K562 (cell line): ENCODE measurements around the gene C6orf47. TPM values are rescaled to one million over a fixed set of nuclear protein-coding genes. Genes with fewer than 3 reads are reported as not detected.

Experiments used
- CC2D1A ChIP-seq: fragments of 450-650 bp; IDR thresholded peaks from 2 replicates; pipeline ENCODE4 v1.6.1; 2017; ENCODE audit warnings: mild to moderate bottlenecking
- CREM ChIP-seq: IDR thresholded peaks from 2 replicates; pipeline ENCODE4 v1.6.1; 2014; ENCODE audit warnings: antibody characterized with exemption, low read depth
- DMBX1 ChIP-seq: fragments of 250-450 bp; sonication (Bioruptor Pico); IDR thresholded peaks from 2 replicates; pipeline ENCODE4 v1.8.0; 2022; ENCODE audit warnings: inconsistent platforms, mild to moderate bottlenecking, moderate library complexity, borderline replicate concordance
- HNRNPL ChIP-seq: fragments of 200-400 bp; formaldehyde crosslinking; IDR thresholded peaks from 2 replicates; pipeline ENCODE4 v1.6.1; 2017; ENCODE audit warnings: low read depth, mild to moderate bottlenecking, low read length
- KAT2B ChIP-seq: IDR thresholded peaks from one replicate; pipeline ENCODE4 v1.6.1; 2012; ENCODE audit warnings: low read depth, mild to moderate bottlenecking, control low read depth, inconsistent platforms, low read length, moderate library complexity
- NFYB ChIP-seq: IDR thresholded peaks from 2 replicates; pipeline ENCODE4 v1.6.1; 2011; ENCODE audit warnings: mild to moderate bottlenecking, moderate library complexity; ENCODE audit not compliant: insufficient read length; ENCODE audit errors: extremely low read depth
- NR2C1 ChIP-seq, 2 experiments: fragments of 450-650 bp; IDR thresholded peaks; 2 replicates each; pipeline ENCODE4 v1.6.1; 2017; ENCODE audit warnings: mild to moderate bottlenecking in 2 of 2, antibody characterized with exemption in 1 of 2, inconsistent platforms in 1 of 2, missing compliant biosample characterization in 1 of 2, missing genetic modification characterization in 1 of 2
- NR2C2 ChIP-seq, 2 experiments: fragments of 200-800 bp in 1 of 2; sonication (Bioruptor generic) in 1 of 2; sonication (generic) in 1 of 2; formaldehyde crosslinking in 1 of 2; IDR thresholded peaks; 2 replicates each; pipeline versions ENCODE4 v1.6.1 to v1.8.0; 2016 to 2022; ENCODE audit warnings: mild to moderate bottlenecking in 1 of 2, missing compliant biosample characterization in 1 of 2, missing genetic modification characterization in 1 of 2, missing genetic modification reagents in 1 of 2
- PHB ChIP-seq: fragments of 250-450 bp; sonication (Bioruptor Pico); IDR thresholded peaks from 2 replicates; pipeline ENCODE4 v1.5.0; 2021
- RNF2 ChIP-seq: sonication (generic); IDR thresholded peaks from 2 replicates; pipeline ENCODE4 v1.6.1; 2016
- SMARCE1 ChIP-seq: fragments of 450-650 bp; IDR thresholded peaks from 2 replicates; pipeline ENCODE4 v1.7.1; 2016; ENCODE audit warnings: mild to moderate bottlenecking
- U2AF2 ChIP-seq: fragments of 200-400 bp; formaldehyde crosslinking; optimal IDR thresholded peaks from 2 replicates; pipeline ENCODE3; 2017; ENCODE audit warnings: low read depth, mild to moderate bottlenecking, low read length
- ZC3H4 ChIP-seq: sonication (generic); formaldehyde crosslinking; IDR thresholded peaks from 2 replicates; pipeline ENCODE4 v1.9.0; 2021; ENCODE audit warnings: missing genetic modification reagents, borderline replicate concordance
- ZC3H8 ChIP-seq: fragments of 450-650 bp; IDR thresholded peaks from 2 replicates; pipeline ENCODE4 v1.6.1; 2017
- ZNF174 ChIP-seq: fragments of 250-450 bp; sonication (Bioruptor Pico); IDR thresholded peaks from 2 replicates; pipeline ENCODE4 v1.4.0; 2020; ENCODE audit warnings: mild to moderate bottlenecking
- ZNF212 ChIP-seq: fragments of 450-650 bp; formaldehyde crosslinking; IDR thresholded peaks from 2 replicates; pipeline ENCODE4 v1.4.0; 2020; ENCODE audit warnings: mild to moderate bottlenecking
- ZNF274 ChIP-seq: IDR thresholded peaks from 2 replicates; pipeline ENCODE4 v1.6.1; 2011; ENCODE audit warnings: low read depth, mild to moderate bottlenecking, low read length, moderate library complexity, borderline replicate concordance
- ZNF764 ChIP-seq: fragments of 250-450 bp; sonication (Bioruptor Pico); IDR thresholded peaks from 2 replicates; pipeline ENCODE4 v1.4.0; 2020; ENCODE audit warnings: low read depth, mild to moderate bottlenecking, moderate library complexity
- ZZZ3 ChIP-seq: fragments of 450-650 bp; IDR thresholded peaks from 2 replicates; pipeline ENCODE4 v1.6.1; 2016; ENCODE audit warnings: antibody characterized with exemption, mild to moderate bottlenecking, moderate library complexity
- polyA plus RNA-seq, 8 experiments: library from polyadenylated mRNA; depleted of rRNA in 4 of 8; stranded (reverse) in 5 of 8; unstranded in 3 of 8; fragments of >200 nt; fragmentation: Nextera tagmentation in 2 of 8; fragmentation: Illumina TruSeq in 1 of 8; extraction: Ambion mirVana in 2 of 8; extraction: Trizol in 1 of 8; gene quantifications; 2 replicates each; pipeline versions ENCODE4 v1.2.1 to v1.2.3, GENCODE V29; 2011 to 2014; ENCODE audit warnings: inconsistent platforms in 1 of 8, missing spikeins in 1 of 8
- total RNA-seq, 7 experiments: library from RNA; depleted of rRNA in 6 of 7; stranded (reverse); fragments of >200 nt in 6 of 7; fragmentation: Illumina TruSeq in 2 of 7; extraction: Trizol in 2 of 7; gene quantifications; 2 replicates each; pipeline versions ENCODE4 v1.2.1 to v1.2.3, GENCODE V29; 2011 to 2021; ENCODE audit warnings: low replicate concordance in 1 of 7
- TF ChIP-seq, protein P1 (sequence below): sonication (generic); formaldehyde crosslinking; IDR thresholded peaks from 2 replicates; pipeline ENCODE4 v1.8.0; 2022; ENCODE audit warnings: missing genetic modification reagents, mild to moderate bottlenecking, borderline replicate concordance
- TF ChIP-seq, protein P2 (sequence below): fragments of 450-650 bp; formaldehyde crosslinking; IDR thresholded peaks from 2 replicates; pipeline ENCODE4 v1.4.0; 2022; ENCODE audit warnings: missing genetic modification characterization
- TF ChIP-seq, protein P3 (sequence below): fragments of 250-450 bp; sonication (Bioruptor Pico); IDR thresholded peaks from 2 replicates; pipeline ENCODE4 v1.8.0; 2022; ENCODE audit warnings: moderate library complexity, mild to moderate bottlenecking, inconsistent platforms
- TF ChIP-seq, protein P4 (sequence below), 2 experiments: fragments of 450-650 bp; conservative IDR thresholded peaks; 2 replicates each; pipeline ENCODE4 v1.6.1; 2017; ENCODE audit warnings: mild to moderate bottlenecking in 2 of 2, moderate library complexity in 2 of 2

Gene C6orf47
- total and polyA plus RNA-seq, 9 of the 15 experiments (the other 6 are each of a cell fraction or from before 2014, with no cell fraction given): 0.14 to 43.8 (median 27.0) TPM

DNA sequence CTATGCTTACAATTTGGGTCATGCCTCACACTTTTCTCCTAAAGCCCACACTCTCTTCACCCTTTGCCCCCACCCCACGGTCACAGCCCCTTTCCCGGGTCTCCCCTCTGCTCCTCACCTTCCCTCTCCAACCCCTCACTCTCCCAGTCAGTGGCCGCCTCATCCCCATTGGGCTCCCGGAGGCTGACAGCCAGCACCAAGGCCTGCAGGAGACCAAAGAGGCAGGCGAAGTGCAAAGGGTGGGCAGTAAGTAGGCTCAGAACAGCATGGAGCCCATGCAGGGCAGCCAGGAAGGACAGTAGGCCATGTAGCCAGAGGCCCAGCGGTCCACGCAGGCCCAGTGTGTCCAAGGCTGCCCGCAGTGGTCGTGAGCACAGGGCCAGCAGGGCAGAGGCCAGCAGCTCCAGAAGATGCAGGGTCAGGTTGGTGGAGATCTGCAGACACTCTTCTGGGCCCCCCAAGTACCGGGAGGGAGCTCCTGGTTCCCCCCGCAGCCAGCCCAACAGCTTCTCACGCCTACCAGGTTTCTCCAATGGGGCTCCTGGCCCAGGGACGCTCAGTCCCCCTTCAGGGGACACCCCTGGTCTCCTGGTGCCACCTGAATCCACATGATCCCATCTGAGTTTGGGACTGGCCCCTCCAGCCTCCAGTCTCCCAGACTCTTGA lies 1.5 kb downstream of the C6orf47 start (continued):
- TF ChIP-seq, protein P1, sequence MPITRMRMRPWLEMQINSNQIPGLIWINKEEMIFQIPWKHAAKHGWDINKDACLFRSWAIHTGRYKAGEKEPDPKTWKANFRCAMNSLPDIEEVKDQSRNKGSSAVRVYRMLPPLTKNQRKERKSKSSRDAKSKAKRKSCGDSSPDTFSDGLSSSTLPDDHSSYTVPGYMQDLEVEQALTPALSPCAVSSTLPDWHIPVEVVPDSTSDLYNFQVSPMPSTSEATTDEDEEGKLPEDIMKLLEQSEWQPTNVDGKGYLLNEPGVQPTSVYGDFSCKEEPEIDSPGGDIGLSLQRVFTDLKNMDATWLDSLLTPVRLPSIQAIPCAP (CRISPR knock-in tag): no peak
- no peak for TF ChIP-seq DMBX1
- no peak for TF ChIP-seq ZC3H8
- no peak for TF ChIP-seq ZC3H4 (CRISPR knock-in tag)
- no peak for TF ChIP-seq SMARCE1
- TF ChIP-seq, protein P2, sequence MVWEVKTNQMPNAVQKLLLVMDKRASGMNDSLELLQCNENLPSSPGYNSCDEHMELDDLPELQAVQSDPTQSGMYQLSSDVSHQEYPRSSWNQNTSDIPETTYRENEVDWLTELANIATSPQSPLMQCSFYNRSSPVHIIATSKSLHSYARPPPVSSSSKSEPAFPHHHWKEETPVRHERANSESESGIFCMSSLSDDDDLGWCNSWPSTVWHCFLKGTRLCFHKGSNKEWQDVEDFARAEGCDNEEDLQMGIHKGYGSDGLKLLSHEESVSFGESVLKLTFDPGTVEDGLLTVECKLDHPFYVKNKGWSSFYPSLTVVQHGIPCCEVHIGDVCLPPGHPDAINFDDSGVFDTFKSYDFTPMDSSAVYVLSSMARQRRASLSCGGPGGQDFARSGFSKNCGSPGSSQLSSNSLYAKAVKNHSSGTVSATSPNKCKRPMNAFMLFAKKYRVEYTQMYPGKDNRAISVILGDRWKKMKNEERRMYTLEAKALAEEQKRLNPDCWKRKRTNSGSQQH (CRISPR knock-in tag): 0 out of 2 replicates have a peak, but pooled peaks have one; percentile 16
- no peak for TF ChIP-seq ZZZ3
- TF ChIP-seq, protein P3, sequence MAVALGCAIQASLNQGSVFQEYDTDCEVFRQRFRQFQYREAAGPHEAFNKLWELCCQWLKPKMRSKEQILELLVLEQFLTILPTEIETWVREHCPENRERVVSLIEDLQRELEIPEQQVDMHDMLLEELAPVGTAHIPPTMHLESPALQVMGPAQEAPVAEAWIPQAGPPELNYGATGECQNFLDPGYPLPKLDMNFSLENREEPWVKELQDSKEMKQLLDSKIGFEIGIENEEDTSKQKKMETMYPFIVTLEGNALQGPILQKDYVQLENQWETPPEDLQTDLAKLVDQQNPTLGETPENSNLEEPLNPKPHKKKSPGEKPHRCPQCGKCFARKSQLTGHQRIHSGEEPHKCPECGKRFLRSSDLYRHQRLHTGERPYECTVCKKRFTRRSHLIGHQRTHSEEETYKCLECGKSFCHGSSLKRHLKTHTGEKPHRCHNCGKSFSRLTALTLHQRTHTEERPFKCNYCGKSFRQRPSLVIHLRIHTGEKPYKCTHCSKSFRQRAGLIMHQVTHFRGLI (CRISPR knock-in tag): no peak
- no peak for TF ChIP-seq U2AF2
- no peak for TF ChIP-seq NR2C1 (IDR thresholded peaks at IDR 0.05)
- TF ChIP-seq NR2C1 (tag; IDR thresholded peaks at IDR 0.05): no peak
- no peak for TF ChIP-seq ZNF212 (CRISPR knock-in tag)
- TF ChIP-seq RNF2: no peak
- no peak for TF ChIP-seq ZNF274
- no peak for TF ChIP-seq KAT2B
- no peak for TF ChIP-seq CREM
- no peak for TF ChIP-seq ZNF174
- TF ChIP-seq HNRNPL: no peak
- no peak for TF ChIP-seq CC2D1A
- TF ChIP-seq ZNF764 (CRISPR knock-in tag): peak; percentile 62; the same call in 1 of the 2 replicates
- TF ChIP-seq NFYB: no peak
- no peak for TF ChIP-seq PHB (CRISPR knock-in tag)
- TF ChIP-seq, protein P4, sequence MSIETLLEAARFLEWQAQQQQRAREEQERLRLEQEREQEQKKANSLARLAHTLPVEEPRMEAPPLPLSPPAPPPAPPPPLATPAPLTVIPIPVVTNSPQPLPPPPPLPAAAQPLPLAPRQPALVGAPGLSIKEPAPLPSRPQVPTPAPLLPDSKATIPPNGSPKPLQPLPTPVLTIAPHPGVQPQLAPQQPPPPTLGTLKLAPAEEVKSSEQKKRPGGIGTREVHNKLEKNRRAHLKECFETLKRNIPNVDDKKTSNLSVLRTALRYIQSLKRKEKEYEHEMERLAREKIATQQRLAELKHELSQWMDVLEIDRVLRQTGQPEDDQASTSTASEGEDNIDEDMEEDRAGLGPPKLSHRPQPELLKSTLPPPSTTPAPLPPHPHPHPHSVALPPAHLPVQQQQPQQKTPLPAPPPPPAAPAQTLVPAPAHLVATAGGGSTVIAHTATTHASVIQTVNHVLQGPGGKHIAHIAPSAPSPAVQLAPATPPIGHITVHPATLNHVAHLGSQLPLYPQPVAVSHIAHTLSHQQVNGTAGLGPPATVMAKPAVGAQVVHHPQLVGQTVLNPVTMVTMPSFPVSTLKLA (conservative IDR thresholded peaks at IDR 0.05): no peak
- TF ChIP-seq NR2C2 (CRISPR knock-in tag; IDR thresholded peaks at IDR 0.05): 0 out of 2 replicates have a peak, but pooled peaks have one; percentile 28
- TF ChIP-seq NR2C2 (tag; IDR thresholded peaks at IDR 0.05): no peak
